Fibroblast of the aortic adventitia (primary cell): ENCODE measurements around the gene ATN1. TPM values are rescaled to one million over a fixed set of nuclear protein-coding genes. Genes with fewer than 3 reads are reported as not detected.
"Not testable (repeated sequence)": the region's sequence is repeated elsewhere in the genome, so short reads cannot be mapped to it uniquely, and the experiment has no call there.

Experiments
- DNase-seq: peaks from one replicate; pipeline ENCODE4 v3.0.0-alpha.2; 2010; ENCODE audit warnings: low read depth
- H3K4me3 ChIP-seq: 2 replicates; pipeline ENCODE4 v1.5.1; 2011; ENCODE audit warnings: low read depth, mild to moderate bottlenecking, control low read depth, low read length, moderate library complexity
- CTCF ChIP-seq: IDR thresholded peaks from 2 replicates; pipeline ENCODE4 v1.5.1; 2011; ENCODE audit warnings: mild to moderate bottlenecking, low read length, control low read depth, inconsistent platforms; ENCODE audit not compliant: insufficient read depth
- total RNA-seq: library from RNA; depleted of rRNA; stranded (reverse); fragments of >200 nt; gene quantifications from 2 replicates; pipeline ENCODE4 v1.2.3, GENCODE V29; 2012; ENCODE audit warnings: low replicate concordance

The ATN1 gene
- total RNA-seq, 1 donor: 13.6 TPM

- DNase-seq: no peak
- TF ChIP-seq CTCF: no peak
- no peak overlapping the region for H3K4me3 ChIP-seq
Measured at GRCh38 chr12:6899427-6899826, 28.3 kb upstream of the ATN1 start.

DNA sequence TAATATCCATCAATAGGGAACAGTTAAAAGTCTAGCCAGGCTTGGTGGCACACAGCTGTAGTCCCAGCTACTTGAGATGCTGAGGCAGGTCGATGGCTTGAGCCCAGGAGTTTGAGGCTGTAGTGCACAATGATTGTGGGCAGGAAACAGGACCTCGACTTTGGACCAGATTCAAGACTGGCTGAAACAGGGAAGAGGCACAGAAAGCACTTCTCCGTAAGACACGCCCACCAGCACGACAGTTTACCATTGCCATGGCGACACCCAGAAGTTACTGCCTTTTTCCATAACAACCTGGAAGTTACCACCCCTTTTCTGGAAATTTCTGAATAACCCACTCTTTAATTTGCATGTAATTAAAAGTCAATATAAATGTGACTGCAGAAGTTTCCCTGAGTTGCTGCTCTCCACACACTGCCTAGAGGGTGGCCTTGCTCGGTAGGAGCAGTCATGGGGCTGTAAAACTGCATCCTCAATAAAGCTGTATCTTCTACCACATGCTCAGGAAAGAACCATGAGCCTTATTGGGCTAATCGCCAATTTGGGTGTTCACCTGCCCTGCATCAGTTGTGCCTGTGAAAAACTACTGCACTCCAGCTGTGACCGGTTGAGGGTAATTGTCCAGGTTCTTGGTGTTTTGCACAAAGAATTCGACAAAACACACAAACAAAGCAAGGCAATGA, 27.8 kb upstream of the ATN1 start:
- H3K4me3 ChIP-seq: no peak overlapping the region
- DNase-seq: peak; percentile 35
- TF ChIP-seq CTCF: no peak

DNA sequence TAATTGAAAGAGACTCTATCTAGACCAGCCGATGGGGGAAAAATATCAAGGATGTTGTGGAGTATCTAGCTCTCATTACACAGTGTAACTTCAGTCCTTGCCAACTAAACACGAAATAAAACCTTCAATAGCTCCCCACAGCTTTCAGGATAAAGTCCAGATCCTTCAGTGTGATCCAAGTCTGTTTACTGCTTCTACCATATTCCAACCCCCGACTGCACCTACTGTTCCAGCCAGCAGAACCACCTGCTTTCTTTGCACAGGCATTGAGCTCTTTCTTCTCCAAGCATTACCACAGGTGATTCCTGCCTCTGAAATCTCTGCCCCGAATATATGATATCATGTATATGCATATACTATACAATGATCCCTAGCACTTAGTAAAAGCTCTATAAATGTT, 25.3 kb upstream of the ATN1 start:
- H3K4me3 ChIP-seq: no peak overlapping the region
- no peak for DNase-seq
- TF ChIP-seq CTCF: no peak

GRCh38 chr12:6903722-6904121, 24.0 kb upstream of the ATN1 start:
- no peak overlapping the region for H3K4me3 ChIP-seq
- no peak for TF ChIP-seq CTCF
- DNase-seq: no peak

- peak; percentile 93 for DNase-seq
- peak within 1 kb of the TSS; percentile 76 for H3K4me3 ChIP-seq
- no peak for TF ChIP-seq CTCF
Measured at GRCh38 chr12:6904280-6905276, 23.2 kb upstream of the ATN1 start, which contains the start of gene LRRC23. LRRC23 (plus strand) TSS chr12:6904822; CDS start chr12:6905634, 812 bp downstream.

DNA sequence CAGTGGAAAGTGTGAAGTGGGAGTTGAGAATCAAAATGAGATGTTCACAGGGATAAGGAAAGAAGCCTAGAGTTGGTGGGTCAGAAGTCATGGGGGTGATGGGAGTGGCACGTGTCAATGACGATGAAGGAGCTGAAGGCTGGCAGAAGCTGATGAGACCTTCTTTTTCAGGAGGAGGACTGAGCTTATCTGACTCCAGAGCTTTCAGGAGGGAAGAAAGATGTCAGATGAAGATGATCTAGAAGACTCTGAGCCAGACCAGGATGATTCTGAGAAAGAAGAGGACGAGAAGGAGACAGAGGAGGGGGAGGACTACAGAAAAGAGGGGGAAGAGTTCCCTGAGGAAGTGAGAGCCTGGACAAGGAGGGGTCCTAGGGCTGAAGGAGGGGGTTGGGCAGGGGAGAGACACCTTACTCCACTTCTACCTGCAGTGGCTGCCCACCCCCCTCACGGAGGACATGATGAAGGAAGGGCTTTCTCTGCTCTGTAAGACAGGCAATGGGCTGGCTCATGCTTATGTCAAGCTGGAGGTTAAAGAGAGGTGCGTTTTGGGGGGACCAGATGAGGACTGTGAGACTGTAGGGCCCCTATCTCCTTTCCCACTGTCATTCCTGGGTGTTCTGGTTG, 22.2 kb upstream of the ATN1 start:
- H3K4me3 ChIP-seq: peak overlapping the region; percentile 76
- no peak for DNase-seq
- TF ChIP-seq CTCF: no peak

GRCh38 chr12:6908141-6908540, 19.6 kb upstream of the ATN1 start:
- not testable (repeated sequence) for H3K4me3 ChIP-seq, DNase-seq
